Measurements from ENCODE around the gene AATK. TPM values are rescaled to one million over a fixed set of nuclear protein-coding genes. Genes with fewer than 3 reads are reported as not detected.

Gene AATK
- total and polyA plus RNA-seq, 2 of the 13 experiments (the other 11 are each of a cell fraction or from before 2014, with no cell fraction given): 2.9 to 8.4 TPM

DNA sequence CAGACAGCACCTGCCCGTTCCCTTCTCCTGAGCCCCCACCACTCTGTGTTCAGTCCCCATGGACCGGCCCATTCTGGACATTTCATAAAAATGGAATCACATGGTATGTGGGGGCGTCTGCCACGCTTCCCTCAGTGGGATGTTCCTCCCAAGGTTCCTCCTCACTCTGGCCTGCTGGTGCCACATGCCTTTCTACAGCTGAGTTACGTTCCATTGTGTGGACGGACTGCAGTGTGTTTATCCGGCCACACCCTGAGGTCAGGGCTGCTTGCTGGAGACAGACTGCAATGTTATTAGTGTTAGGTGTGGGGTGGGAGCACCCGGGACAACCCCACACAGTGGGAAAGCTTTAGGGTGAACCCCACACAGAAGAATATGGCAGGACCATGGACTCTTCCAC, 5.9 kb upstream of the AATK start:
- POLR2A ChIA-PET: interaction anchor here (1.3 kb wide), 1 partner anchor 67 kb away, joined by 3 read pairs; the partner anchor contains the start of genes NDUFAF8 and TEPSIN
- no peak for TF ChIP-seq ZNF317 (CRISPR knock-in tag; IDR thresholded peaks at IDR 0.05)
- TF ChIP-seq CBX2 (IDR thresholded peaks at IDR 0.05; ENCODE audit: low read depth, low read length): no peak
- TF ChIP-seq CBX2 (CRISPR knock-in tag; IDR thresholded peaks at IDR 0.05; ENCODE audit: low read depth): no peak
- TF ChIP-seq TEAD3 (CRISPR knock-in tag; optimal IDR thresholded peaks at IDR 0.05; ENCODE audit: borderline replicate concordance): peak; percentile 63
- TF ChIP-seq BORCS8-MEF2B (CRISPR knock-in tag; IDR thresholded peaks at IDR 0.05): no peak
- no peak for TF ChIP-seq EZH2 (conservative IDR thresholded peaks at IDR 0.05; ENCODE audit: low read depth, low read length)
- TF ChIP-seq JUNB (CRISPR knock-in tag; IDR thresholded peaks at IDR 0.05; ENCODE audit: borderline replicate concordance): no peak
- no peak for TF ChIP-seq ZNF549 (CRISPR knock-in tag; IDR thresholded peaks at IDR 0.05)
- no peak for TF ChIP-seq IKZF4 (CRISPR knock-in tag; IDR thresholded peaks at IDR 0.05; ENCODE audit: borderline replicate concordance, low read depth, not compliant biosample characterization)
- TF ChIP-seq SALL1 (CRISPR knock-in tag; IDR thresholded peaks at IDR 0.05): peak; percentile 34; the same call in 1 of the 2 replicates
- TF ChIP-seq ZNF121 (CRISPR knock-in tag; IDR thresholded peaks at IDR 0.05): no peak
- TF ChIP-seq, protein P1, sequence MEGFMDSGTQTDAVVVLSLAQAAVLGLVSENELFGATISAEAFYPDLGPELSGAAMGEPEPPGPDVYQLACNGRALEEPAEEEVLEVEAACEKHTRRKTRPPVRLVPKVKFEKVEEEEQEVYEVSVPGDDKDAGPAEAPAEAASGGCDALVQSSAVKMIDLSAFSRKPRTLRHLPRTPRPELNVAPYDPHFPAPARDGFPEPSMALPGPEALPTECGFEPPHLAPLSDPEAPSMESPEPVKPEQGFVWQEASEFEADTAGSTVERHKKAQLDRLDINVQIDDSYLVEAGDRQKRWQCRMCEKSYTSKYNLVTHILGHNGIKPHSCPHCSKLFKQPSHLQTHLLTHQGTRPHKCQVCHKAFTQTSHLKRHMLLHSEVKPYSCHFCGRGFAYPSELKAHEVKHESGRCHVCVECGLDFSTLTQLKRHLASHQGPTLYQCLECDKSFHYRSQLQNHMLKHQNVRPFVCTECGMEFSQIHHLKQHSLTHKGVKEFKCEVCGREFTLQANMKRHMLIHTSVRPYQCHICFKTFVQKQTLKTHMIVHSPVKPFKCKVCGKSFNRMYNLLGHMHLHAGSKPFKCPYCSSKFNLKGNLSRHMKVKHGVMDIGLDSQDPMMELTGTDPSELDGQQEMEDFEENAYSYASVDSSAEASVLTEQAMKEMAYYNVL (CRISPR knock-in tag; IDR thresholded peaks at IDR 0.05; ENCODE audit: borderline replicate concordance): 0 out of 2 replicates have a peak, but pooled peaks have one; percentile 21
- no peak for TF ChIP-seq RBM39 (IDR thresholded peaks at IDR 0.05; ENCODE audit: low read depth, low read length, poor library complexity, severe bottlenecking)
- no peak for TF ChIP-seq POLR2A (IDR thresholded peaks at IDR 0.05; ENCODE audit: insufficient read depth in 1 of 2, low read depth in 2 of 2, low read length in 2 of 2)
- peak; percentile 56; the same call in 1 of the 2 replicates for TF ChIP-seq KDM2A (CRISPR knock-in tag; IDR thresholded peaks at IDR 0.05; ENCODE audit: borderline replicate concordance, low read depth)
- TF ChIP-seq, protein P2, sequence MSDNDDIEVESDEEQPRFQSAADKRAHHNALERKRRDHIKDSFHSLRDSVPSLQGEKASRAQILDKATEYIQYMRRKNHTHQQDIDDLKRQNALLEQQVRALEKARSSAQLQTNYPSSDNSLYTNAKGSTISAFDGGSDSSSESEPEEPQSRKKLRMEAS (IDR thresholded peaks at IDR 0.05): 0 out of 2 replicates have a peak, but pooled peaks have one; percentile 21
- TF ChIP-seq THAP11 (CRISPR knock-in tag; IDR thresholded peaks at IDR 0.05): no peak
- TF ChIP-seq, protein P3, sequence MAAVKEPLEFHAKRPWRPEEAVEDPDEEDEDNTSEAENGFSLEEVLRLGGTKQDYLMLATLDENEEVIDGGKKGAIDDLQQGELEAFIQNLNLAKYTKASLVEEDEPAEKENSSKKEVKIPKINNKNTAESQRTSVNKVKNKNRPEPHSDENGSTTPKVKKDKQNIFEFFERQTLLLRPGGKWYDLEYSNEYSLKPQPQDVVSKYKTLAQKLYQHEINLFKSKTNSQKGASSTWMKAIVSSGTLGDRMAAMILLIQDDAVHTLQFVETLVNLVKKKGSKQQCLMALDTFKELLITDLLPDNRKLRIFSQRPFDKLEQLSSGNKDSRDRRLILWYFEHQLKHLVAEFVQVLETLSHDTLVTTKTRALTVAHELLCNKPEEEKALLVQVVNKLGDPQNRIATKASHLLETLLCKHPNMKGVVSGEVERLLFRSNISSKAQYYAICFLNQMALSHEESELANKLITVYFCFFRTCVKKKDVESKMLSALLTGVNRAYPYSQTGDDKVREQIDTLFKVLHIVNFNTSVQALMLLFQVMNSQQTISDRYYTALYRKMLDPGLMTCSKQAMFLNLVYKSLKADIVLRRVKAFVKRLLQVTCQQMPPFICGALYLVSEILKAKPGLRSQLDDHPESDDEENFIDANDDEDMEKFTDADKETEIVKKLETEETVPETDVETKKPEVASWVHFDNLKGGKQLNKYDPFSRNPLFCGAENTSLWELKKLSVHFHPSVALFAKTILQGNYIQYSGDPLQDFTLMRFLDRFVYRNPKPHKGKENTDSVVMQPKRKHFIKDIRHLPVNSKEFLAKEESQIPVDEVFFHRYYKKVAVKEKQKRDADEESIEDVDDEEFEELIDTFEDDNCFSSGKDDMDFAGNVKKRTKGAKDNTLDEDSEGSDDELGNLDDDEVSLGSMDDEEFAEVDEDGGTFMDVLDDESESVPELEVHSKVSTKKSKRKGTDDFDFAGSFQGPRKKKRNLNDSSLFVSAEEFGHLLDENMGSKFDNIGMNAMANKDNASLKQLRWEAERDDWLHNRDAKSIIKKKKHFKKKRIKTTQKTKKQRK (IDR thresholded peaks at IDR 0.05; ENCODE audit: low read length): no peak
- TF ChIP-seq, protein P4, sequence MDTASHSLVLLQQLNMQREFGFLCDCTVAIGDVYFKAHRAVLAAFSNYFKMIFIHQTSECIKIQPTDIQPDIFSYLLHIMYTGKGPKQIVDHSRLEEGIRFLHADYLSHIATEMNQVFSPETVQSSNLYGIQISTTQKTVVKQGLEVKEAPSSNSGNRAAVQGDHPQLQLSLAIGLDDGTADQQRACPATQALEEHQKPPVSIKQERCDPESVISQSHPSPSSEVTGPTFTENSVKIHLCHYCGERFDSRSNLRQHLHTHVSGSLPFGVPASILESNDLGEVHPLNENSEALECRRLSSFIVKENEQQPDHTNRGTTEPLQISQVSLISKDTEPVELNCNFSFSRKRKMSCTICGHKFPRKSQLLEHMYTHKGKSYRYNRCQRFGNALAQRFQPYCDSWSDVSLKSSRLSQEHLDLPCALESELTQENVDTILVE (CRISPR knock-in tag; IDR thresholded peaks at IDR 0.05): no peak
- no peak for TF ChIP-seq ZNF501 (CRISPR knock-in tag; IDR thresholded peaks at IDR 0.05)

More for the DNA sequence above, 5.9 kb upstream of the AATK start:
- no TSS peak for BruUV-seq (replicated peaks)
- peak; percentile 56 for ATAC-seq
- H3K9ac ChIP-seq (ENCODE audit: insufficient read depth, low read depth, low read length): no peak overlapping the region
- peaks cover 0 to 11% of the 10 kb centered on the region in 2 experiments; a peak in 2 of 5 replicates for H3K27me3 ChIP-seq (ENCODE audit: control insufficient read depth in 1 of 2, insufficient read depth in 2 of 2, low read length in 2 of 2)
- intact Hi-C loops (cut with micrococcal nuclease; ENCODE audit: unreplicated experiment) (no loop called here), in situ Hi-C loops (cut with HindIII; ENCODE audit: extremely low pct_ligation_motif_present, low pct_unique_long_range_greater_than_20kb) (no loop called here)
- FAIRE-seq: no peak
- H3K27ac ChIP-seq (ENCODE audit: extremely low read length, insufficient read depth, low read length): no peak overlapping the region
- peak; percentile 28 for DNase-seq (ENCODE audit: low spot score)
- H3K79me2 ChIP-seq (ENCODE audit: insufficient read depth, low read length): no peaks in the 10 kb centered on the region
- H3K4me2 ChIP-seq (ENCODE audit: low read depth, low read length): no peak overlapping the region; the same call in 1 of the 2 replicates
- no peaks in the 10 kb centered on the region for H3K9me3 ChIP-seq (ENCODE audit: low read length)
- 14% methylated on average over 7 of the region's 8 CpGs for WGBS (ENCODE audit: low lambda C conversion rate)
- CTCF ChIA-PET (ENCODE audit: low intra/inter-chr PET ratio, low total read pairs): no interaction called here
- H3K4me1 ChIP-seq (ENCODE audit: insufficient read depth, low read length): peaks cover 25% of the 10 kb centered on the region
- H3K36me3 ChIP-seq (replicated peaks in 1 of 2; ENCODE audit: control insufficient read depth in 1 of 2, insufficient read depth in 2 of 2, low read length in 2 of 2): no peaks in the 10 kb centered on the region
- no peak overlapping the region for H3K4me3 ChIP-seq (replicated peaks in 1 of 3; ENCODE audit: insufficient read depth in 1 of 3, low read depth in 2 of 3, low read length in 3 of 3)
- H2AFZ ChIP-seq (ENCODE audit: low read length): no peak overlapping the region
- no peaks in the 10 kb centered on the region for H4K20me1 ChIP-seq (ENCODE audit: insufficient read depth, low read length)

Measured in HepG2 (cell line).